ENCODE measurements around the gene TBL1Y.

TBL1Y gene

DNA sequence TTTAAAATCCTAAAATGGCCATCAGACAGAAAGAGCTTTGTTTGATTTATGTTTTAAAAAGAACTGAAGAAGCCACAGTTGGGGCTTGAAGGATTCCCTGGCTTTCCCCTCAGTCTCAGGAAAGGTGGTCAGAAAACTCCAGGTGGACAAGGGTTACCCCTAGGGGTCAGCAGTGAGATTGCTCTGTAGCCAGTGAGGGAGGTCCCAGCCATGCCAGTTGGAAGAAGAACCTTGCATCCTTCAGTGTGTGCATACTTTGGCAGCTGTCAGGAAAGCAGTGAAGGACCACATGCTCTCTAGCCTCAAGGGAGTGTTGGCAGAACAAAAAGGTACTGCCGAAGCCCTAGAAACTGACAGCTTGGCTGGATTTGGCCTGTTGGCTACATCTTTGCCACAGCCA, 182.3 kb downstream of the TBL1Y start:
- DNase-seq (ENCODE audit: low read depth): no peak

DNA sequence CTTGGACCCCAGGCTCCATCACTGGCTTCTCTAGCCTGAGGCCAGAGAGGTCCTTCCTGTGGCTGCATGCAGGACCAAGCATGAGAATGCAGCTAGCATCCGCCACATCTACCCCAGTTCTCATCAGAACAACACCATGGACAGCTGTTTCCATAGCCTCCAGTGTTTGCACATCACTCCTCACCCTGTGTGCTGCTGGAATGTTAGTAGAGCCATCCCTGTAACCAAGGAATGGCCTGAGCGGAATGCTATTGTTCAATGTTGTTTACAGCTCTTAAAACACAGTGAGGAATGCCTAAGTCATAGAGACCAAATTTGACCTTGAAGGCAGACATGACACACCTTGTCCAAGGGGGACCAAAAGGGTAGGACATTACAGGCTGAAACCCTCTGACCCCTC, 183.9 kb downstream of the TBL1Y start:
- no peak for DNase-seq (ENCODE audit: low read depth)

DNA sequence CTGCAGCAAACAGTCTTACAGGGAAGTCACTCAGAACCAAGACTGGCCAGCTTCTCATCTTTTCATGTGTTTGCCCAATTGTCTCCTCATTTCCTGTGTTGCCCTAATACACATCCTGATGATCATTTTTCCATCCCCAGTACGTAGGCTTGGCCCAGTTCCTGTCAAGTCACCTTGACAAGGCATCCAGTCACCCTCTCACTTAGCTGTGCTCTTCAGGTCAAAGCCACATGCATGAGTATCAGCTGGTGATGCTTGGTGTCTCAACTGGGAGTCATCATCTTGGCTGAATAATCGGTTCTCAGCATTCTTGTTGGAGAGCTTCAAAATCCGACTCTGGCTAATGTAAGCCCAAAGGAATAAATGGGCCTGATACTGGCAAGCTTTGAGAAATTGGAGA, 186.5 kb downstream of the TBL1Y start:
- DNase-seq (ENCODE audit: low read depth): no peak

- DNase-seq (ENCODE audit: low read depth): no peak
Observed at GRCh38 chrY:7099742-7100141, 189.2 kb downstream of the TBL1Y start.

DNA sequence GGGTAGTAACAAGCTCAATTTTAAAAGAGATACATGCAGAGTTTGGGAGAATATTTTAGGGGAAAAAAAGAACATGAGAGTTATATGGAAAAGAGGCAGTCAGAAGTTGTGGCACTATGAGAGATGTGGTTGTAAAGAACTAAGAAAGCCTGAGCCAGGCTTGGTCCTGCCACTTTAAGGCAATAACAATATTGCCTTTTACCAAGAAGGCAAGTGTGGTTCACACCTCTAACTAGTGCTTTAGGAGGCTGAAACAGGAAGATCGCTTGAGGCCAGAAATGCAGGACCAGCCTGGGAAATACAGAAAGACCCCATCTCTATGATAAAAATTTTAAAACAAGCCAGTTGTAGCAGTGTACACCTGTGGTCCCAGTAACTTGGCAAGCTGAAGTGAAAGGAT, 192.2 kb downstream of the TBL1Y start:
- no peak for DNase-seq (ENCODE audit: low read depth)

DNA sequence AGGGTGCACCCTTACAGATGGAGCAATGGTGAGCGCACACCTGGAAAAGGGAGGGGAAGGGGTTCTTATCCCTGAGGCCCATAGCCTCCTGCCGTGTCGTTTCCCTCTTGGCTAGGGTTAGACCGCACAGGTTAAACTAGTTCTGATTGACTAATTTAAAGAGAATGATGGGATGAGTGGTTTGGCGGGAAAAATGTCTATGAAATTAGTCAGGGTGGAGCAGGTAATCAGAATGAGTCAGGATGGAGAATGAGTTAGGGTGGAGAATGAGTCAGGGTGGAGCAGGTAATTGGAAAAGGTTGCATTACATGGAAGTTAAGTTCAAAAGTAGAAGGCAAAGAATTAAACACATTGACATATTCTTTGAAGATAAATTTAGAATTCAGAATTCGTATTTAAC, 196.7 kb downstream of the TBL1Y start:
- no peak for DNase-seq (ENCODE audit: low read depth)

- DNase-seq (ENCODE audit: low read depth): no peak
Observed at GRCh38 chrY:7110086-7110485, 199.6 kb downstream of the TBL1Y start.

DNA sequence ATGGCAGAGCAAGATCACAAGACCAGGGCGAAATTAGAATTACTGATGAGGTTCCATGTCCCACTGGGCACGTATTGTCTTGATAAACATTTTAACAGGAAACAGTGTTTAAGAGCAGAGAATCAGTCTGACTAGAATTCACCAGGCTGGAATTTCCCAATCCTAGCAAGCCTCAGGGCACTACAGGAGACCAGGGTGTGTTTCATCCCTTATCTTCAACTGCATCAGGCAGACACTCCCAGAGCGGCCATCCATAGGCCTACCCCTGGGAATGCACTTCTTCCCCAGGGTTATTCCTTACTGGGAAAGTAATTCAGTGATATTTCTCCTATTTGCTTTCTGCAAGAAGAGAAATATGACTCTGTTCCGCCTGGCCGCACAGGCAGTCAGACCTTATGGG, 205.4 kb downstream of the TBL1Y start:
- no peak for DNase-seq (ENCODE audit: low read depth)

DNA sequence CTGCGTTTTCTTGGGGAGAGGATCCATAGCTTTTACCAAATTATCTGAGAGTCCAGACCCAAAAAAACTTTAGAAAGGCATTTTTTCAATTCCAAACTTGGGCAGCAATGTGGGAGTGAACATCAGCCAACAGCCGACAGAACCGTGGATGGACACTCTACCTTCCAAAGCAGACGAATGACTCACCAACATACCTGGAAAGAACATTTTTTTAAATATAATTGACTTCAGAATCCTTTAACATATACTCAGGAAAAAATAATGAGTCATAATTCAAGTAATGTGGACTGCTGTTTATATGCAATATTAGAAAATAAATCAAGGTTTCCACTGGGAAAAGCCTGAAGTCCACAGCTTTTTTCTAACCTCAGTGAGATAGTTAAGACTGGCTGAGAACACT, 211.7 kb downstream of the TBL1Y start:
- DNase-seq (ENCODE audit: low read depth): no peak

DNA sequence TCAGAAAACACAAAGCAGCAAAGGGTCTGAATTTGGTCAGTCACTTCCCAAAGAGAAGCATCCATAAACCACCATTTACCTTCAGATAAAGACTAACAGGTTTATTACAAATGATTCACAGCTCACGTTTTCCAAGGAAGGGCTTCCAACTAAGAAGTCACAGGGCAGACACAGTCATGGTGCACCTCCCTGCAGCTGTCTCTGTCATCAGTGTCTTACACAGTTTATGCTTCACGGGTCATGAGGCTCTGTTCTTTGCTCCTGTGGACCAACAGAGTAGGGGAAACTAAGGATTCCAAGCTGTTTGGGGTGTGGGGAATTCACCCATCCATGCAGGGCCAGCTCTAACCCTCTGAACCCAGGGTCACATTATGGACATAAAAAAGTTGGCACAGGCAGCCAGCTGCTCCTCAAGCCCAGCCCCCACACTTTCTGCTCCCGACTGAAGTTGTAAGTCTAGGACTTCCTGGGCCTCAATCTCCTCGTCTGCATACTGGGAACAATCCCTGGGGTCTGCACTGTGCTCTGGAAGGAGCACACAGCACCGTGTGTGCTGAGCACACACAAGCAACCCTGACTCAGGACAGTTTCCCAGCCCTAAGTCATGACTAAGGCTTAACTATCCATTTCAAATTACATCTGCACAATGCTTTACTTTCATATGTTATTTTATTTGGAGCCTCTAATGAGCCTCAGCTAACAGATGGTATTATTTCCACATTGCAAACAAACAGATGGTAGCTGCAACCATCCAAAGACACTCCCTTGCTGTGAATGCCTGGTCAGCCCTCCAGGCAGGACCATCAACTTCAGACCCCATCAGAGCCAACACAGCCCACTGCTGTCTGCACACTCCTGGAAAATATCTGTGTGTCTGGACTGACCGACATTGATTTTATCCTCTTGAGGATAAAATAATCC, 214.9 kb downstream of the TBL1Y start:
- no peak for DNase-seq (ENCODE audit: low read depth)

DNA sequence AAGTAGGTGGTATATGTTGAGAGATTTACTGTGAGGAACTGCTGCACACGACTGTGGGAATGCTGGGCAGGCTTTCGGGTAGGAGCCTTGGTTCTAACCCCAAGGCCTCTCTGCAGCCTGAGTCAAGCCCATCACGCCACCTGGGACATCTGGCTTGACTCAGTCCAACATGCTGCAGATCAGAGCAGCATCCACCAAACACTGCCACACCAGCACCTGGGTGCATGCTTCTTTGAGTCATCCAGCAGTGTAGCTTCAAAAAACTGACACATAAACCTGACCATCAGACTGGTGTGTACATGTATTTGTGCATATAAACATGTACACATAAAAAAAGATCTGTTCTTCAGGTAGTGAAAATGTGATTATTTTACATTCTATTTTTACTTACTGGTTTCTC, 217.7 kb downstream of the TBL1Y start:
- DNase-seq (ENCODE audit: low read depth): no peak
